Measurements from ENCODE around the gene IGSF23. TPM values are rescaled to one million over a fixed set of nuclear protein-coding genes. Genes with fewer than 3 reads are reported as not detected.

IGSF23 gene
- not detected in 2 replicates for total RNA-seq (2022)
- not detected for Bru-seq, nascent RNA
- percentile 10 among the genes with signal in this experiment for BruChase-seq, experiment 1, labeled RNA remaining after a 6-hour chase
- percentile 9 among the genes with signal in this experiment for BruChase-seq, experiment 2, labeled RNA remaining after a 2-hour chase
- long read RNA-seq, partial matches to known transcripts: 10 of 27 reads
- long read RNA-seq, other reads (novel, unspliced or antisense): 17 of 27 reads

GRCh38 chr19:44613295-44614178, at the start of gene IGSF23:
Gene IGSF23, plus strand, starts transcription at chr19:44613563. Its CDS starts 83 bp downstream, at chr19:44613646.
- DNase-seq: no peak
- H3K27ac Mint-ChIP-seq (ENCODE audit: unreplicated experiment): no peak within 1 kb of the TSS
- no peaks in the 10 kb centered on the region for H3K9me3 Mint-ChIP-seq (ENCODE audit: low read depth, unreplicated experiment)
- H3K27me3 Mint-ChIP-seq (ENCODE audit: unreplicated experiment): no peaks in the 10 kb centered on the region
- peaks cover 4% of the 10 kb centered on the region for H3K36me3 Mint-ChIP-seq (ENCODE audit: insufficient read depth, unreplicated experiment)
- BruUV-seq (replicated peaks): no TSS peak
- H3K4me1 Mint-ChIP-seq (ENCODE audit: low read depth, unreplicated experiment): peaks cover 27% of the 10 kb centered on the region
- H3K4me3 Mint-ChIP-seq (ENCODE audit: low read depth, unreplicated experiment): no peak within 1 kb of the TSS
- no peak for TF ChIP-seq CTCF (IDR thresholded peaks at IDR 0.05; ENCODE audit: unreplicated experiment)
- CTCF ChIA-PET: interaction anchor here (1.8 kb wide), 1 partner anchor 21 kb away, joined by 3 read pairs; no protein-coding TSS in a partner anchor
- intact Hi-C loops (cut with micrococcal nuclease; ENCODE audit: unreplicated experiment): no loop called here

- DNase-seq: no peak
- Mint-ChIP-seq H3K4me1 (ENCODE audit: low read depth, unreplicated experiment) (peaks cover 28% of the 10 kb centered on the region), H3K36me3 (ENCODE audit: insufficient read depth, unreplicated experiment) (no peaks in the 10 kb centered on the region), H3K9me3 (ENCODE audit: low read depth, unreplicated experiment) (no peaks in the 10 kb centered on the region), H3K27ac (ENCODE audit: unreplicated experiment) (no peak overlapping the region), H3K27me3 (ENCODE audit: unreplicated experiment) (no peaks in the 10 kb centered on the region), H3K4me3 (ENCODE audit: low read depth, unreplicated experiment) (no peak overlapping the region)
- BruUV-seq (replicated peaks): no TSS peak
- CTCF ChIA-PET: interaction anchor here (0.7 to 1.6 kb wide), 3 partner anchors 34 to 141 kb away, joined by 3 to 4 read pairs (median 3); no protein-coding TSS in a partner anchor
- intact Hi-C loops (cut with micrococcal nuclease; ENCODE audit: unreplicated experiment): loop anchor here (5.0 kb wide), 1 partner anchor 55 kb away; no protein-coding TSS in a partner anchor
- no peak for TF ChIP-seq CTCF (IDR thresholded peaks at IDR 0.05; ENCODE audit: unreplicated experiment)
These were observed 46.4 kb upstream of the IGSF23 start for GRCh38 chr19:44566984-44567383.

- DNase-seq: no peak
- no peak for TF ChIP-seq CTCF (IDR thresholded peaks at IDR 0.05; ENCODE audit: unreplicated experiment)
- intact Hi-C loops (cut with micrococcal nuclease; ENCODE audit: unreplicated experiment): loop anchor here (5.0 kb wide), 1 partner anchor 55 kb away; no protein-coding TSS in a partner anchor
- no peak overlapping the region for H3K4me3 Mint-ChIP-seq (ENCODE audit: low read depth, unreplicated experiment)
- H3K4me1 Mint-ChIP-seq (ENCODE audit: low read depth, unreplicated experiment): peaks cover 28% of the 10 kb centered on the region
- no peak overlapping the region for H3K27ac Mint-ChIP-seq (ENCODE audit: unreplicated experiment)
- H3K9me3 Mint-ChIP-seq (ENCODE audit: low read depth, unreplicated experiment): no peaks in the 10 kb centered on the region
- CTCF ChIA-PET: interaction anchor here (0.6 to 0.7 kb wide), 2 partner anchors 35 to 71 kb away, joined by 3 to 6 read pairs; no protein-coding TSS in a partner anchor
- no peaks in the 10 kb centered on the region for H3K36me3 Mint-ChIP-seq (ENCODE audit: insufficient read depth, unreplicated experiment)
- no peaks in the 10 kb centered on the region for H3K27me3 Mint-ChIP-seq (ENCODE audit: unreplicated experiment)
- BruUV-seq (replicated peaks): no TSS peak
These were observed 45.6 kb upstream of the IGSF23 start for GRCh38 chr19:44567745-44568144.

- peak overlapping the region; percentile 29 for H3K4me3 Mint-ChIP-seq (ENCODE audit: low read depth, unreplicated experiment)
- BruUV-seq (replicated peaks): no TSS peak
- DNase-seq: no peak
These were observed 42.8 kb upstream of the IGSF23 start for GRCh38 chr19:44570603-44570983.

More at GRCh38 chr19:44570603-44570983, 42.8 kb upstream of the IGSF23 start:
- Mint-ChIP-seq H3K36me3 (ENCODE audit: insufficient read depth, unreplicated experiment) (no peaks in the 10 kb centered on the region), H3K4me1 (ENCODE audit: low read depth, unreplicated experiment) (peaks cover 42% of the 10 kb centered on the region), H3K27me3 (ENCODE audit: unreplicated experiment) (no peaks in the 10 kb centered on the region), H3K9me3 (ENCODE audit: low read depth, unreplicated experiment) (no peaks in the 10 kb centered on the region), H3K27ac (ENCODE audit: unreplicated experiment) (peak overlapping the region; percentile 8)
- no peak for TF ChIP-seq CTCF (IDR thresholded peaks at IDR 0.05; ENCODE audit: unreplicated experiment)
- intact Hi-C loops (cut with micrococcal nuclease; ENCODE audit: unreplicated experiment): loop anchor here (2.0 kb wide), 1 partner anchor 200 kb away; no protein-coding TSS in a partner anchor
- CTCF ChIA-PET: interaction anchor here (0.6 to 1.8 kb wide), 24 partner anchors 12 to 275 kb away, joined by 3 to 40 read pairs (median 4); partner anchors contain the start of genes CEACAM20, NECTIN2 and PVR

All from Calu3 (cell line).